RWPE2 (cell line): ENCODE data around the gene IQCF5.

Experiments used
- ATAC-seq: fragments of 200-7000 bp; cut with Tn5 transposase; 3 replicates; pipeline ENCODE4 v1.9.1; 2021; ENCODE audit warnings: low read depth
- DNase-seq: peaks from one replicate; pipeline ENCODE4 v3.0.0-alpha.2; 2020; ENCODE audit warnings: low spot score
- H3K27ac ChIP-seq: fragments of 450-650 bp; 2 replicates; pipeline ENCODE4 v1.5.1; 2017; ENCODE audit warnings: mild to moderate bottlenecking; ENCODE audit not compliant: poor library complexity, severe bottlenecking
- H3K27me3 ChIP-seq: fragments of 250-450 bp; sonication (Bioruptor Pico); 2 replicates; pipeline ENCODE4 v1.5.1; 2021; ENCODE audit warnings: mild to moderate bottlenecking, moderate library complexity; ENCODE audit not compliant: insufficient read depth, poor library complexity, severe bottlenecking
- H3K36me3 ChIP-seq: fragments of 250-450 bp; sonication (Bioruptor Pico); 2 replicates; pipeline ENCODE4 v1.5.1; 2020; ENCODE audit warnings: low read depth, mild to moderate bottlenecking, moderate library complexity
- H3K4me1 ChIP-seq: fragments of 250-450 bp; sonication (Bioruptor Pico); 2 replicates; pipeline ENCODE4 v1.5.1; 2021; ENCODE audit warnings: mild to moderate bottlenecking, moderate library complexity; ENCODE audit not compliant: insufficient read depth, poor library complexity, severe bottlenecking
- H3K4me3 ChIP-seq: fragments of 250-450 bp; sonication (Bioruptor Pico); 2 replicates; pipeline ENCODE4 v1.5.1; 2021; ENCODE audit warnings: mild to moderate bottlenecking, moderate library complexity; ENCODE audit not compliant: severe bottlenecking
- H3K9me3 ChIP-seq: fragments of 250-450 bp; sonication (Bioruptor Pico); 2 replicates; pipeline ENCODE4 v1.5.1; 2021; ENCODE audit warnings: mild to moderate bottlenecking, moderate library complexity; ENCODE audit not compliant: severe bottlenecking
- TF ChIP-seq, protein P1 (sequence below): fragments of 450-650 bp; IDR thresholded peaks from one replicate; pipeline ENCODE4 v1.5.1; 2017; ENCODE audit warnings: mild to moderate bottlenecking, moderate library complexity; ENCODE audit not compliant: poor library complexity, severe bottlenecking

IQCF5 gene

GRCh38 chr3:51888463-51889105 is 13.2 kb upstream of the IQCF5 start:
- Histone ChIP-seq H3K27me3 (no peaks in the 10 kb centered on the region), H3K4me1 (peaks cover 3% of the 10 kb centered on the region), H3K4me3 (no peak overlapping the region), H3K9me3 (no peaks in the 10 kb centered on the region), H3K27ac (no peak overlapping the region), H3K36me3 (no peaks in the 10 kb centered on the region)
- DNase-seq: no peak
- TF ChIP-seq, protein P1, sequence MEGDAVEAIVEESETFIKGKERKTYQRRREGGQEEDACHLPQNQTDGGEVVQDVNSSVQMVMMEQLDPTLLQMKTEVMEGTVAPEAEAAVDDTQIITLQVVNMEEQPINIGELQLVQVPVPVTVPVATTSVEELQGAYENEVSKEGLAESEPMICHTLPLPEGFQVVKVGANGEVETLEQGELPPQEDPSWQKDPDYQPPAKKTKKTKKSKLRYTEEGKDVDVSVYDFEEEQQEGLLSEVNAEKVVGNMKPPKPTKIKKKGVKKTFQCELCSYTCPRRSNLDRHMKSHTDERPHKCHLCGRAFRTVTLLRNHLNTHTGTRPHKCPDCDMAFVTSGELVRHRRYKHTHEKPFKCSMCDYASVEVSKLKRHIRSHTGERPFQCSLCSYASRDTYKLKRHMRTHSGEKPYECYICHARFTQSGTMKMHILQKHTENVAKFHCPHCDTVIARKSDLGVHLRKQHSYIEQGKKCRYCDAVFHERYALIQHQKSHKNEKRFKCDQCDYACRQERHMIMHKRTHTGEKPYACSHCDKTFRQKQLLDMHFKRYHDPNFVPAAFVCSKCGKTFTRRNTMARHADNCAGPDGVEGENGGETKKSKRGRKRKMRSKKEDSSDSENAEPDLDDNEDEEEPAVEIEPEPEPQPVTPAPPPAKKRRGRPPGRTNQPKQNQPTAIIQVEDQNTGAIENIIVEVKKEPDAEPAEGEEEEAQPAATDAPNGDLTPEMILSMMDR: no peak
- no peak for ATAC-seq

GRCh38 chr3:51887620-51888019 is 12.2 kb upstream of the IQCF5 start:
- H3K36me3 ChIP-seq: no peaks in the 10 kb centered on the region
- TF ChIP-seq, protein P1: no peak
- peaks cover 3% of the 10 kb centered on the region for H3K4me1 ChIP-seq
- H3K4me3 ChIP-seq: no peak overlapping the region
- H3K27me3 ChIP-seq: no peaks in the 10 kb centered on the region
- no peaks in the 10 kb centered on the region for H3K9me3 ChIP-seq
- H3K27ac ChIP-seq: no peak overlapping the region
- no peak for DNase-seq
- peak; percentile 99 for ATAC-seq

- no peaks in the 10 kb centered on the region for H3K36me3 ChIP-seq
- no peaks in the 10 kb centered on the region for H3K27me3 ChIP-seq
- H3K9me3 ChIP-seq: no peaks in the 10 kb centered on the region
- TF ChIP-seq, protein P1: no peak
- H3K4me1 ChIP-seq: peaks cover 3% of the 10 kb centered on the region
- ATAC-seq: no peak
- no peak overlapping the region for H3K4me3 ChIP-seq
- DNase-seq: no peak
- H3K27ac ChIP-seq: no peak overlapping the region
Measured at GRCh38 chr3:51886447-51886846, 11.0 kb upstream of the IQCF5 start.

GRCh38 chr3:51879937-51880336 is 4.5 kb upstream of the IQCF5 start:
- no peak overlapping the region for H3K27ac ChIP-seq
- no peaks in the 10 kb centered on the region for H3K9me3 ChIP-seq
- no peak for DNase-seq
- H3K4me1 ChIP-seq: no peaks in the 10 kb centered on the region
- no peak for ATAC-seq
- H3K27me3 ChIP-seq: no peaks in the 10 kb centered on the region
- H3K36me3 ChIP-seq: no peaks in the 10 kb centered on the region
- TF ChIP-seq, protein P1: no peak
- no peak overlapping the region for H3K4me3 ChIP-seq

- no peak overlapping the region for H3K4me3 ChIP-seq
- no peaks in the 10 kb centered on the region for H3K9me3 ChIP-seq
- no peaks in the 10 kb centered on the region for H3K4me1 ChIP-seq
- H3K27me3 ChIP-seq: no peaks in the 10 kb centered on the region
- ATAC-seq (no peak), DNase-seq (no peak)
- no peaks in the 10 kb centered on the region for H3K36me3 ChIP-seq
- TF ChIP-seq, protein P1: no peak
- no peak overlapping the region for H3K27ac ChIP-seq
Measured at GRCh38 chr3:51876186-51876585, 785 bp upstream of the IQCF5 start.
